SU-DHL-6 (cell line): Measurements from ENCODE around the gene ZBTB44.

ENCODE experiments used
- H2AFZ ChIP-seq: fragments of 200-600 bp; sonication (generic); 2 replicates; pipeline ENCODE4 v1.6.1; 2014; ENCODE audit warnings: low read depth, mild to moderate bottlenecking, moderate library complexity, mixed read lengths, antibody characterized with exemption, low read length; ENCODE audit not compliant: severe bottlenecking
- H3F3A ChIP-seq: fragments of 200-600 bp; shearing (Covaris generic); 2 replicates; pipeline ENCODE4 v1.6.0; 2016; ENCODE audit warnings: antibody characterized with exemption, mild to moderate bottlenecking; ENCODE audit not compliant: insufficient read depth
- H3K27ac ChIP-seq: fragments of 200-600 bp; sonication (generic); 2 replicates; pipeline ENCODE4 v1.5.1; 2016; ENCODE audit warnings: low read depth, mild to moderate bottlenecking, low read length, moderate library complexity, mixed read lengths
- H3K27me3 ChIP-seq: fragments of 200-600 bp; sonication (generic), shearing (Covaris generic); 2 replicates; pipeline ENCODE4 v1.6.0; 2014; ENCODE audit warnings: mild to moderate bottlenecking, low read length
- H3K36me3 ChIP-seq: fragments of 200-600 bp; sonication (generic); 2 replicates; pipeline ENCODE4 v1.6.1; 2014; ENCODE audit warnings: mild to moderate bottlenecking, low read length, mixed read lengths
- H3K4me2 ChIP-seq: fragments of 300-600, 200-600 bp; shearing (Covaris generic), sonication (generic); 2 replicates; pipeline ENCODE4 v1.6.0; 2014; ENCODE audit warnings: low read length, low read depth, mild to moderate bottlenecking; ENCODE audit not compliant: poor library complexity, severe bottlenecking
- H3K4me3 ChIP-seq: fragments of 200-600 bp; sonication (generic); 2 replicates; pipeline ENCODE4 v1.5.1; 2014; ENCODE audit warnings: antibody characterized with exemption, low read length, mild to moderate bottlenecking, mixed read lengths; ENCODE audit not compliant: insufficient read depth, poor library complexity, severe bottlenecking
- H3K79me2 ChIP-seq: fragments of 200-600 bp; sonication (generic); 2 replicates; pipeline ENCODE4 v1.6.1; 2014; ENCODE audit warnings: mild to moderate bottlenecking, low read length, moderate library complexity; ENCODE audit not compliant: insufficient read depth
- H3K9ac ChIP-seq: fragments of 200-600 bp; sonication (generic); 2 replicates; pipeline ENCODE4 v1.7.0; 2014; ENCODE audit warnings: mild to moderate bottlenecking, low read length
- H3K9me2 ChIP-seq: fragments of 200-600 bp; sonication (generic); replicated peaks from 2 replicates; pipeline ENCODE4 v1.6.1; 2014; ENCODE audit warnings: low read length; ENCODE audit not compliant: insufficient read depth
- H3K9me3 ChIP-seq: fragments of 200-600 bp; sonication (generic); 2 replicates; pipeline ENCODE4 v1.6.1; 2014; ENCODE audit warnings: low read length, mixed read lengths; ENCODE audit not compliant: insufficient read depth
- H4K20me1 ChIP-seq: fragments of 200-600 bp; sonication (generic); 2 replicates; pipeline ENCODE4 v1.6.1; 2014; ENCODE audit warnings: low read depth, mild to moderate bottlenecking, antibody characterized with exemption, low read length, moderate library complexity, mixed read lengths
- CTCF ChIP-seq: fragments of 200-600 bp; sonication (generic); IDR thresholded peaks from one replicate; pipeline ENCODE4 v1.5.1; 2017; ENCODE audit warnings: antibody characterized with exemption, mild to moderate bottlenecking, low read length, moderate library complexity; ENCODE audit not compliant: insufficient read depth, poor library complexity, severe bottlenecking
- EZH2phosphoT487 ChIP-seq: fragments of 200-600 bp; sonication (generic), shearing (Covaris generic); conservative IDR thresholded peaks from 2 replicates; pipeline ENCODE4 v1.6.1; 2018; ENCODE audit warnings: mild to moderate bottlenecking, antibody characterized with exemption, low read length, moderate library complexity, mixed read lengths

Gene ZBTB44

GRCh38 chr11:130209128-130209932 is 105.4 kb downstream of the ZBTB44 start:
- Histone ChIP-seq H3K36me3 (no peaks in the 10 kb centered on the region), H3K9ac (no peak overlapping the region), H3K9me2 (no peaks in the 10 kb centered on the region), H3K9me3 (no peaks in the 10 kb centered on the region), H2AFZ (no peak overlapping the region), H3K79me2 (no peaks in the 10 kb centered on the region), H3K4me2 (no peak overlapping the region), H3K4me3 (no peak overlapping the region), H4K20me1 (no peaks in the 10 kb centered on the region), H3K27me3 (no peaks in the 10 kb centered on the region), H3K27ac (no peak overlapping the region), H3F3A (no peaks in the 10 kb centered on the region)
- TF ChIP-seq CTCF: no peak
- TF ChIP-seq EZH2phosphoT487: no peak

GRCh38 chr11:130208241-130209127 is 106.2 kb downstream of the ZBTB44 start:
- H3K79me2 ChIP-seq: no peaks in the 10 kb centered on the region
- H3K27me3 ChIP-seq: no peaks in the 10 kb centered on the region
- no peaks in the 10 kb centered on the region for H3F3A ChIP-seq
- H3K27ac ChIP-seq: no peak overlapping the region
- no peaks in the 10 kb centered on the region for H3K9me2 ChIP-seq
- no peak overlapping the region for H3K4me2 ChIP-seq
- no peak overlapping the region for H2AFZ ChIP-seq
- TF ChIP-seq CTCF: no peak
- TF ChIP-seq EZH2phosphoT487: no peak
- H3K9ac ChIP-seq: no peak overlapping the region
- H4K20me1 ChIP-seq: no peaks in the 10 kb centered on the region
- H3K4me3 ChIP-seq: no peak overlapping the region
- no peaks in the 10 kb centered on the region for H3K36me3 ChIP-seq
- H3K9me3 ChIP-seq: no peaks in the 10 kb centered on the region

- H3F3A ChIP-seq: no peaks in the 10 kb centered on the region
- no peaks in the 10 kb centered on the region for H4K20me1 ChIP-seq
- no peak overlapping the region for H2AFZ ChIP-seq
- H3K4me3 ChIP-seq: no peak overlapping the region
- H3K9ac ChIP-seq: no peak overlapping the region
- H3K9me2 ChIP-seq: no peaks in the 10 kb centered on the region
- H3K36me3 ChIP-seq: no peaks in the 10 kb centered on the region
- TF ChIP-seq CTCF (no peak), EZH2phosphoT487 (no peak)
- no peaks in the 10 kb centered on the region for H3K79me2 ChIP-seq
- no peak overlapping the region for H3K27ac ChIP-seq
- no peak overlapping the region for H3K4me2 ChIP-seq
- H3K27me3 ChIP-seq: no peaks in the 10 kb centered on the region
- H3K9me3 ChIP-seq: no peaks in the 10 kb centered on the region
Measured at GRCh38 chr11:130206141-130206540, 108.6 kb downstream of the ZBTB44 start.
